ENCODE measurements around the gene HCRT. TPM values are rescaled to one million over a fixed set of nuclear protein-coding genes. Genes with fewer than 3 reads are reported as not detected.

Gene HCRT
- total and polyA plus RNA-seq, 12 donors, result not detected

GRCh38 chr17:42163113-42163512, 22.1 kb downstream of the HCRT start:
- peak in 7 of 9 donors; percentile 1 to 48 (median 22) for TF ChIP-seq CTCF (IDR thresholded peaks at IDR 0.05)
- Histone ChIP-seq H3K4me3 (no peak overlapping the region), H3K27me3 (no peaks in the 10 kb centered on the region), H3K9me3 (no peaks in the 10 kb centered on the region), H3K27ac (no peak overlapping the region), H3K4me1 (peaks cover 0 to 12% (median 0%) of the 10 kb centered on the region in 9 donors), H3K36me3 (no peaks in the 10 kb centered on the region)
- no peak for ATAC-seq
- 56 to 57% methylated on average over 8 of the region's 8 CpGs for WGBS, 2 donors
- no peak for DNase-seq
- intact Hi-C loops (cut with DNase I), result no loop called here

- intact Hi-C loops (cut with DNase I), result no loop called here
- no peaks in the 10 kb centered on the region for H3K36me3 ChIP-seq
- no peak overlapping the region for H3K4me3 ChIP-seq
- H3K9me3 ChIP-seq, result peaks cover 0 to 2% (median 0%) of the 10 kb centered on the region in 11 donors
- H3K4me1 ChIP-seq, result peaks cover 0 to 13% (median 2%) of the 10 kb centered on the region in 9 donors
- no peak for DNase-seq
- 81 to 86% methylated on average over 7 of the region's 7 CpGs for WGBS, 2 donors
- no peak for TF ChIP-seq CTCF (IDR thresholded peaks at IDR 0.05)
- H3K27me3 ChIP-seq, result no peaks in the 10 kb centered on the region
- no peak overlapping the region for H3K27ac ChIP-seq
- ATAC-seq, result no peak
These were observed 24.7 kb downstream of the HCRT start for GRCh38 chr17:42160531-42160910.

DNA sequence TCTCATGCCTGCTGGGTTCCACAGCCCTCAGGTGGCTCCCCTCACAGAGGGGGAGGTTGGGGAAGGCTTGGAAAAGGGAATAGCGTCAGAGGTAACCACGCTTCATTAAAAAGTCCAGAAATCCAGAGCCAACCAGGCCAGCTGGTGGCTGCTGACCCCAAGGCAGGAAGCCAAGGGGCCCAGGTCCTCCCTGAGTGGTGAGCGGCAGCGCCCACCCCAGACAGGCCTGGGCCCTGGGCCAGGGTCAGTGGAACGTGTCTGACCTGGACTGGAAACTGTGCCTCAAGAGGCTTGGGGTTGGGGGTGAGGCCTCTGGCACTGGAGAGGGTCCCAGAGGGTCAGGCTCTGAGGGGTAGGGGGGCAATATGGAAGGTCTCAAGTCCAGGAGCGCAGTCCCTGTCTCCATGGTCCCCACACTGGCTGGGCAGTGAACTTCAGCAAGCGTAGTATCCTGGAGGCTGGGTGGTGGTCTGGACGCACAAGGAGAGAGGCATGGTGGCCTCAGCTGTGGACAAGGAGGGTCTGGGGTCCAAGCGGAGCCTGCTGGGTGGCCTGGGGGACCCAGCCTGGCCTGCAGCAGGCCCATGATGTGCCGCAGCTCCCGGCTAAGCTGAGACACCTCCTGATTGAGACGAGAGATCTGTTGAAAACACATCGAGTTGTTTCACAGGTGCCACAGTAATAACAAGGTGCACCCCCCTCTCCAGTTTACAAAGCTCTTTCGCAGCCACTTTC, 25.3 kb downstream of the HCRT start:
- intact Hi-C loops (cut with DNase I), result no loop called here
- Histone ChIP-seq H3K9me3 (peaks cover 0 to 4% (median 0%) of the 10 kb centered on the region in 11 donors), H3K4me1 (peaks cover 0 to 17% (median 3%) of the 10 kb centered on the region in 9 donors), H3K36me3 (no peaks in the 10 kb centered on the region), H3K27me3 (no peaks in the 10 kb centered on the region), H3K4me3 (no peak overlapping the region), H3K27ac (no peak overlapping the region)
- DNase-seq (no peak), ATAC-seq (no peak)
- WGBS, 2 donors, result 76 to 82% methylated on average over 14 of the region's 14 CpGs
- TF ChIP-seq CTCF (IDR thresholded peaks at IDR 0.05), result no peak

- Histone ChIP-seq H3K9me3 (peaks cover 0 to 4% (median 0%) of the 10 kb centered on the region in 11 donors), H3K27me3 (no peaks in the 10 kb centered on the region), H3K4me3 (peak overlapping the region; percentile 5 to 100 (median 86)), H3K27ac (peak overlapping the region in 9 of 10 donors; percentile 55 to 97 (median 69)), H3K4me1 (peaks cover 8 to 44% (median 31%) of the 10 kb centered on the region in 9 donors), H3K36me3 (peaks cover 0 to 18% (median 0%) of the 10 kb centered on the region in 9 donors)
- intact Hi-C loops (cut with DNase I), result no loop called here
- TF ChIP-seq CTCF (IDR thresholded peaks at IDR 0.05), result no peak
- DNase-seq (no peak), ATAC-seq (no peak)
- WGBS, 2 donors, result 24 to 29% methylated on average over 17 of the region's 17 CpGs
These were observed 29.6 kb downstream of the HCRT start for GRCh38 chr17:42155614-42156045.

Data from heart right ventricle (tissue), 16 donors.